RKO (cell line): Measurements from ENCODE around the gene ALKBH5.

Experiments used
- DNase-seq: peaks from one replicate; pipeline ENCODE4 v3.0.0-alpha.2; 2016; ENCODE audit warnings: low spot score

ALKBH5 gene

DNA sequence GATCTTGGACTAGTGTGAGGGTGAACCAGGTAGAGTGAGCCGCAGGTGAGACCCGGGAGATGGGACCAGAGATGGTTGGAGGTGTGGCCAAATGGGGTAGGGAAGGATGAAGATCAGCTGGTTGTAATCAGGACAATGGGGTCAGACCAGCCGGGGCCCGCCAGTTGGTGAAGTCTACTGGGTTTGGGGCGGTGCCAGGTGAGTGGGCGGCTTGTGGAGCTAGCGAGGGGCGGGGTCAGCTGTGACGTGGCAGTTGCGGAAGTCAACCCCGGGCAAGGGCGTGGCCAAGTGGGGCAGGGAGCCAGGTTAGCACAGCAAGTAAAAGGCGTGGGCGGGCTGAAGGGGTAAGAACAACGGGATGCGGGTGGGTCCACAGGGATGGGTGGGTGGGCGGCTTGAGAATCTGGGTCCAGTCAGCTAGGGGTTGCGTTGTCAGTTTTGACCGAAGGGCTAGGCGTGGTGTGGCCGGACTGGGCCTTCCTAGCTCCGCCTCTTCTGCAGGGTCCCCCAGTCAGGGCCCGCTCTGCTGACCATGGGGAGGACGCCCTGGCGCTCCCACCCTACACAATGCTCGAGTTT lies 25.5 kb upstream of the ALKBH5 start:
- DNase-seq: peak; percentile 66

DNA sequence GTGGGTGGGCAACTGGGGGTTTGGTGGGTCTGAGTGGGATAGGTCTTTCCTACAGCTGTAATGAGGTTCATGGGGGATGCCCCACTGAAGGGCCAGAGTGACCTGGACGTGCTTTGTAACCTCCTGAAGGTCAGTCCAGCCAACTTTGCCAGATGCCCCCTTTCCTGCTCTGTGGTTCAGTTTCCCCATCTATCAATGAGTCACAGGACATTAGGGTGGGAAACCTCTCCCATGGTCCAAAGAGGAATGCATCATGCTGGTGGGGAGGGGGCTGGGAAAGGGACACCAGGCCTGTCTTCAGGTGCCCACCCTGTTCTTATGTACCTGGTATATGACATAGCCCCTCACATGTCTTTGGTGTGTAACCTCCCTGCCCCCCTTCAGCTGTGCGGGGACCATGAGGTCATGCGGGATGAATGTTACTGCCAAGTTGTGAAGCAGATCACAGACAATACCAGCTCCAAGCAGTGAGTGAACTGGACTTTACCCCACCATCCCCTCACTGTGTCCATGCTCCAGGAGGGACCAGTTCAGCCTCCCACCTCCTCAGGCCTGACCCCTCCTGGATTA lies 24.0 kb upstream of the ALKBH5 start:
- no peak for DNase-seq

DNA sequence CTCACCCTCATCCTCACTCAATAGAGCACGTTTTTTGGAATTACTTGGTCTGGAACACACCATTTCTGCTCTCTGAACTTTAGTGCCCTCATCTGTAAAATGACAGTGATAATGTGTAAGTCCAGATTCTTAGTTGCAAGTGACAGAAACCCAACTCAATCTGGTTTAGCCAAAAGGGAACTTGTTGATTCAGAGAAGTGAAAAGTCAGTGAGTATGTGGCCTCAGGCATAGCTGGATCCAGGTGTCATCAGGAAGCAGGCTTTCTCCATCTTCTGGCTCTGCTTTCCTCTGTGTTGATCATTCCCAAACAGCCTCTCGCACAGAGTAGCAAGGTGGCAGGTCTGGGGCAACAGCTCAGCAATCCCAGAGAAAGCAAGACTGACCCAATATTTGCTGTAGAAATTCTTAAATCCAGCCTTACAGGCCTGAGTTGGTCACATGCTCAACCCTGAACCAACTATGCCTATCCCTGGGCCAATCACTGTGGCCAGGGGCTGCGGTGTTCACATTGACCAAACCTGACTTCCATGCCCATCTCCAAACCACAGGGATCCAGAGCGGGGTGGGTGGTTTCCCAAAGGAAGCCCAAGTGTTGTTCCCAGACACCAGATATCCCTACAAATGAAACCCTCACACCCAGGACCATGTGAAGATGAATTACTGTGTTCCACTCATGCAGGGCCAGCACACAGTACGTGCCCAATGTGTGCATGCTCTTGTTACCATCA lies 23.3 kb upstream of the ALKBH5 start:
- no peak for DNase-seq

GRCh38 chr17:18161207-18162145 lies 22.2 kb upstream of the ALKBH5 start:
- no peak for DNase-seq

- no peak for DNase-seq
These were observed 20.1 kb upstream of the ALKBH5 start for GRCh38 chr17:18163547-18163946.

DNA sequence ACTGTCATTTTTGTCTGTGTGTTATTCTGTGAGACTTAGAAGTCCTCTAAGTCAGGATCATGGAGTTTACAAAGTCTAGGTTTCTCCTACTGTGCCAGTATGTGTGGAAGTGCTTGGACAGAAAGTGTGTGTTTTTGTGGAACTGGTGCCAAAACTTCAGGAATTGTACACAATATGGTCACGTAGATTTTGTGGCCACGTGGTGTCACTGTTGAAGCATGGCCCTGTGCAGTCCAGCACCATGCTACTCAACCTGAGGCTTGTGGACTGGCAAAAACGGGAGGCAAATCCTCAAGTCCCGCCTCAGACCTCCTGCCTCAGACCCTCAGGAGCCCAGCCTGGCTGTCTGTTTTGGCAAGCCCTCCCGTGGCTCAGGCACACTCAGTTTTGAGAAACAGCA lies 16.7 kb upstream of the ALKBH5 start:
- no peak for DNase-seq

DNA sequence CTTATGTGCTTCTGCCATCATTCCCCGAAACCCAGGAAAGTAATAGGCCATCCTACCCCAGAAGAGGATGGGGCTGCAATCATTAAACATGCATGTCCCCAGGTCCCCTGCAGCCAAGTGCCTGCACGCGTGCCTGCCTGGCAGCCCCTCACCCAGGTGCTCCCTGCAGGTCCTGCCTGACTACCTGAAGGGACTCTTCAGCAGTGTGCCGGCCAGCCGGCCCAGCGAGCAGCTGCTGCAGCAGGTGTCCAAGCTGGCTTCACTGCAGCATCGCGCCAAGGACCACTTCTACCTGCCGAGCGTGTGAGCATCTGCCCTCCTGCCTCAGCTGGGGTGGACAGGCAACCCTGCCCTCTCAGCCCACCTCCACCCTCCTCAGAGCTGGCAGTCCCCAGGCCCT lies 16.2 kb upstream of the ALKBH5 start:
- DNase-seq: no peak

- no peak for DNase-seq
These were observed 10.9 kb upstream of the ALKBH5 start for GRCh38 chr17:18172531-18173278.

- DNase-seq: no peak
These were observed 9.9 kb upstream of the ALKBH5 start for GRCh38 chr17:18173740-18174139.

DNA sequence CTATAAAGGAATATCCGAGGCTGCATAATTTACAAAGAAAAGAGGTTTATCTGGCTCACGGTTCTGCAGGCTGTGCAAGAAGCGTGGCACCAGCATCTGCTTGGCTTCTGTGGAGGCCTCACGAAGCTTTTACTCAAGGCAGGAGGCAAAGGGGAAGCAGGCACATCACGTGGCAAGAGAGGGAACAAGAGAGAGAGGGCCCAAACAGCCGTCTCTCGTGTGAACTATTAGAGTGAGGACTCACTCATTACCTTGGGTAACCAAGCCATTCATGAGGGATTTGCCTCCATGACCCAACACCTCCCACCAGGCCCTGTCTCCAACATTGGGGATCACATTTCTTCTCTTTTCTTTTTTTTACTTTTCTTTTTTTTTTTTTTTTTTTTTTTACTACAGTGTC lies 7.5 kb upstream of the ALKBH5 start:
- no peak for DNase-seq

- DNase-seq: no peak
These were observed 6.5 kb upstream of the ALKBH5 start for GRCh38 chr17:18177133-18177532.

DNA sequence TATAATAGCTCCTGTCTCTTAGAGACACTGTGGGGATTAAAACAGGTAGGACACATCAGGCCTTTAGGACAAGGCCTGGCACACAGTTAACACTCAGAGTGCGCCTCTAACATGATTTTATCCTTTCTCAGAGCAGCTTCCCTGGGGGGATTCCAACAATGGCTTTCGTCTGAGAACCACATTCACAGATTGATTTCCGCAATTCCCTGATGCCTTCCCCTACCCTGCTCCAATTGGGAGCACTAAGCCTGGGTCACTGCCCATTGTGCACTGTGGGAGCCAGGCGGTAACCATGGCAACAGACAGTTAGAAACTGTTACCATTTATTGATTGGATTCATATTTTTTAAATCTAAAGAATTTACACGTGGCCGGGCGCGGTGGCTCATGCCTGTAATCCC lies 5.9 kb upstream of the ALKBH5 start:
- DNase-seq: no peak

DNA sequence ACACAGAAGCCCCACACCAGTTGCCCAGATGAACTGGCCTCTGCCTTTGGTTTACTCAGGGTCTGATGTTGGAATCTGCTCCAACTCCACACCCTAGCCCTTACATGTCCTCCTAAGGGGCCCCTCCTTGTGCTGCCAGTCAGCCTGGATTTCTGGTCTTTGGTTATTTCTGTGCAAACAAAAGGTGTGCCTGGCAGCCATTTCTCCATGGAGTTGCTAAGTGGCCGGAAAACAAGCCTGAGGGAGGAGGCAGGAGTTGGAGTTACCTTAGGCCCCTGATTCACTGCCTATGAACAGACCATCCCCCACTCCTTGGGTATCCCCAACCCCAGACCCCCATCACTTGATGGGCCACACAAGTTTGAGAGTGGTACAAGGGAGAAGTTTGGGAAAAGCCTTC lies 4.4 kb upstream of the ALKBH5 start:
- no peak for DNase-seq

GRCh38 chr17:18179804-18180203 lies 3.8 kb upstream of the ALKBH5 start:
- no peak for DNase-seq

DNA sequence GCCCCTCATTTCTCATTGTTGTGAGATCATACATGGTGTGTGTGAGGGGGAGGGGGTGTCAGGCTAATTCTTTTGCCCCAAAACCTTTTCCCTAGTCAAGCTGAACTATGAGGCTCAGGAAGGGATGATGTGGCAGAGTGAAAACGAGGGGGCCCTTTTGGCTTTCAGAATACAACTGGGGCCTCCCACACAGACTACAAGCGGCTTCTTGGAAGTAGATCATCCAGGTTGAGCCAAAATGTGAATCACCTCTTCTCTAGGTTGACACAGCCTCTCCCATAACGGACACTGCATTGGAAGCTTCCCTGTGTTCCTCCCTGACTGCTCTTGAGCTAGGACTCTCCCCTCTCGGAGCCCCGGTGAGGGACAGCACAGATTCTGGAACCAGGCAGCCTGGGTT lies 2.3 kb upstream of the ALKBH5 start:
- no peak for DNase-seq

- DNase-seq: peak; percentile 32
These were observed 1.3 kb upstream of the ALKBH5 start for GRCh38 chr17:18182110-18182977.

DNA sequence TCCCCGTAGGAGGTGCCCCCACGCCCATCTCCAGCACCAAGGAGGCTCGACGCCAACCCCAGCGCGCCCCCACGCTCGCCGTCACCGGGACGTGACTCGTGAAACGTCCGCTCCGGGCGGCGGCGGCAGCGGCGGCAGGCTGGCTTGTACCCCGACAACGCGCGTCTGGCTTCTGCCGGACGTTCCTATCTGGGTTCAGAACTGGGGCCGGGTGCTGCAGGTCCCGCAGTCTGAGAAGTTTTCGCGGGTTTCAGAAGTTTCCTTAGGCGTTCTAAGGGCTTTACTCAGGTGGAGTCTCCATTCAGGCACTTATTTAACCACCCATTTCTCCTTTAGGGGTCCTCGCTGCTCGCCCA lies 672 bp upstream of the ALKBH5 start:
- peak; percentile 82 for DNase-seq

- DNase-seq: peak; percentile 61
These were observed 759 bp downstream of the ALKBH5 start for GRCh38 chr17:18184143-18185031.

GRCh38 chr17:18185391-18185790 lies 1.8 kb downstream of the ALKBH5 start:
- DNase-seq: peak; percentile 43
